ENCODE measurements around the gene TMEM150A.

- TF ChIP-seq FOS (IDR thresholded peaks at IDR 0.05; ENCODE audit: low read depth, low read length) (no peak), RCOR1 (IDR thresholded peaks at IDR 0.05; ENCODE audit: insufficient replicate concordance, low read length) (no peak), RAD21 (IDR thresholded peaks at IDR 0.05; ENCODE audit: low read length) (no peak), CEBPB (IDR thresholded peaks at IDR 0.05; ENCODE audit: low read depth, low read length) (no peak), NFE2L2 (IDR thresholded peaks at IDR 0.05; ENCODE audit: low read depth, low read length) (no peak), SMC3 (IDR thresholded peaks at IDR 0.05; ENCODE audit: low read depth, low read length) (no peak), POLR2A (IDR thresholded peaks at IDR 0.05; ENCODE audit: low read depth, low read length) (no peak)
- TF ChIP-seq, protein P1, sequence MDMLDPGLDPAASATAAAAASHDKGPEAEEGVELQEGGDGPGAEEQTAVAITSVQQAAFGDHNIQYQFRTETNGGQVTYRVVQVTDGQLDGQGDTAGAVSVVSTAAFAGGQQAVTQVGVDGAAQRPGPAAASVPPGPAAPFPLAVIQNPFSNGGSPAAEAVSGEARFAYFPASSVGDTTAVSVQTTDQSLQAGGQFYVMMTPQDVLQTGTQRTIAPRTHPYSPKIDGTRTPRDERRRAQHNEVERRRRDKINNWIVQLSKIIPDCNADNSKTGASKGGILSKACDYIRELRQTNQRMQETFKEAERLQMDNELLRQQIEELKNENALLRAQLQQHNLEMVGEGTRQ (IDR thresholded peaks at IDR 0.05; ENCODE audit: low read depth, low read length) = no peak
- TF ChIP-seq, protein P2, sequence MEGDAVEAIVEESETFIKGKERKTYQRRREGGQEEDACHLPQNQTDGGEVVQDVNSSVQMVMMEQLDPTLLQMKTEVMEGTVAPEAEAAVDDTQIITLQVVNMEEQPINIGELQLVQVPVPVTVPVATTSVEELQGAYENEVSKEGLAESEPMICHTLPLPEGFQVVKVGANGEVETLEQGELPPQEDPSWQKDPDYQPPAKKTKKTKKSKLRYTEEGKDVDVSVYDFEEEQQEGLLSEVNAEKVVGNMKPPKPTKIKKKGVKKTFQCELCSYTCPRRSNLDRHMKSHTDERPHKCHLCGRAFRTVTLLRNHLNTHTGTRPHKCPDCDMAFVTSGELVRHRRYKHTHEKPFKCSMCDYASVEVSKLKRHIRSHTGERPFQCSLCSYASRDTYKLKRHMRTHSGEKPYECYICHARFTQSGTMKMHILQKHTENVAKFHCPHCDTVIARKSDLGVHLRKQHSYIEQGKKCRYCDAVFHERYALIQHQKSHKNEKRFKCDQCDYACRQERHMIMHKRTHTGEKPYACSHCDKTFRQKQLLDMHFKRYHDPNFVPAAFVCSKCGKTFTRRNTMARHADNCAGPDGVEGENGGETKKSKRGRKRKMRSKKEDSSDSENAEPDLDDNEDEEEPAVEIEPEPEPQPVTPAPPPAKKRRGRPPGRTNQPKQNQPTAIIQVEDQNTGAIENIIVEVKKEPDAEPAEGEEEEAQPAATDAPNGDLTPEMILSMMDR (conservative IDR thresholded peaks at IDR 0.05; ENCODE audit: low read depth, low read length) = no peak
Observed at GRCh38 chr2:85631316-85631715, 28.8 kb upstream of the TMEM150A start.

Measured in IMR-90 (cell line).